22Rv1 (cell line): ENCODE measurements around the gene IGF2R.

Experiments used
- CTCF ChIP-seq: fragments of 450-650 bp; IDR thresholded peaks from 2 replicates; pipeline ENCODE4 v1.5.1; 2017; ENCODE audit warnings: mild to moderate bottlenecking
- ZFX ChIP-seq: fragments of 450-650 bp; IDR thresholded peaks from 2 replicates; pipeline ENCODE4 v1.6.1; 2017; ENCODE audit warnings: antibody characterized with exemption, borderline replicate concordance

GRCh38 chr6:159931112-159931511 is 37.8 kb upstream of the IGF2R start:
- TF ChIP-seq CTCF: no peak
- TF ChIP-seq ZFX: no peak
